Measurements from ENCODE around the gene C7orf57.
"Not testable (repeated sequence)": the region's sequence is repeated elsewhere in the genome, so short reads cannot be mapped to it uniquely, and the experiment has no call there.

Gene C7orf57

GRCh38 chr7:48035301-48035966, at the start of gene C7orf57:
C7orf57 (plus strand) TSS chr7:48035543; CDS start chr7:48036309, 766 bp downstream.
- FAIRE-seq (peak; percentile 54), DNase-seq (ENCODE audit: extremely low spot score, insufficient read length, low read depth) (peak; percentile 79)

- DNase-seq (ENCODE audit: extremely low spot score, insufficient read length, low read depth) (no peak), FAIRE-seq (no peak)
Observed at GRCh38 chr7:47988496-47989386, 46.6 kb upstream of the C7orf57 start.

- not testable (repeated sequence) for FAIRE-seq; DNase-seq (ENCODE audit: extremely low spot score, insufficient read length, low read depth)
Observed at GRCh38 chr7:47989607-47990400, 45.5 kb upstream of the C7orf57 start.

- FAIRE-seq = no peak
- no peak for DNase-seq (ENCODE audit: extremely low spot score, insufficient read length, low read depth)
Observed at GRCh38 chr7:47990592-47990991, 44.8 kb upstream of the C7orf57 start.

- no peak for DNase-seq (ENCODE audit: extremely low spot score, insufficient read length, low read depth)
- no peak for FAIRE-seq
Observed at GRCh38 chr7:47991270-47991669, 44.1 kb upstream of the C7orf57 start.

- DNase-seq (ENCODE audit: extremely low spot score, insufficient read length, low read depth) = peak; percentile 78
- peak; percentile 93 for FAIRE-seq
Observed at GRCh38 chr7:47991741-47992311, 43.5 kb upstream of the C7orf57 start.

GRCh38 chr7:47992446-47992845, 42.9 kb upstream of the C7orf57 start:
- DNase-seq (ENCODE audit: extremely low spot score, insufficient read length, low read depth) = no peak
- FAIRE-seq = no peak

- DNase-seq (ENCODE audit: extremely low spot score, insufficient read length, low read depth) = no peak
- no peak for FAIRE-seq
Observed at GRCh38 chr7:47999413-47999812, 35.9 kb upstream of the C7orf57 start.

- FAIRE-seq; DNase-seq (ENCODE audit: extremely low spot score, insufficient read length, low read depth): not testable (repeated sequence)
Observed at GRCh38 chr7:48000164-48000563, 35.2 kb upstream of the C7orf57 start.

GRCh38 chr7:48004032-48004431, 31.3 kb upstream of the C7orf57 start:
- DNase-seq (ENCODE audit: extremely low spot score, insufficient read length, low read depth) (no peak), FAIRE-seq (no peak)

- peak; percentile 24 for FAIRE-seq
- DNase-seq (ENCODE audit: extremely low spot score, insufficient read length, low read depth) = no peak
Observed at GRCh38 chr7:48004638-48005037, 30.7 kb upstream of the C7orf57 start.

GRCh38 chr7:48006866-48007265, 28.5 kb upstream of the C7orf57 start:
- DNase-seq (ENCODE audit: extremely low spot score, insufficient read length, low read depth) = no peak
- no peak for FAIRE-seq

- FAIRE-seq (no peak), DNase-seq (ENCODE audit: extremely low spot score, insufficient read length, low read depth) (no peak)
Observed at GRCh38 chr7:48009257-48009656, 26.1 kb upstream of the C7orf57 start.

GRCh38 chr7:48009954-48010353, 25.4 kb upstream of the C7orf57 start:
- FAIRE-seq = no peak
- DNase-seq (ENCODE audit: extremely low spot score, insufficient read length, low read depth) = no peak

GRCh38 chr7:48011323-48011722, 24.0 kb upstream of the C7orf57 start:
- no peak for FAIRE-seq
- no peak for DNase-seq (ENCODE audit: extremely low spot score, insufficient read length, low read depth)

GRCh38 chr7:48011951-48012350, 23.4 kb upstream of the C7orf57 start:
- DNase-seq (ENCODE audit: extremely low spot score, insufficient read length, low read depth) (no peak), FAIRE-seq (no peak)

GRCh38 chr7:48016641-48017040, 18.7 kb upstream of the C7orf57 start:
- no peak for DNase-seq (ENCODE audit: extremely low spot score, insufficient read length, low read depth)
- no peak for FAIRE-seq

- FAIRE-seq (no peak), DNase-seq (ENCODE audit: extremely low spot score, insufficient read length, low read depth) (no peak)
Observed at GRCh38 chr7:48017674-48018073, 17.7 kb upstream of the C7orf57 start.

- DNase-seq (ENCODE audit: extremely low spot score, insufficient read length, low read depth) (no peak), FAIRE-seq (no peak)
Observed at GRCh38 chr7:48025624-48026023, 9.7 kb upstream of the C7orf57 start.

GRCh38 chr7:48028938-48029337, 6.4 kb upstream of the C7orf57 start, which contains the start of gene SUN3:
SUN3 (minus strand) TSS chr7:48029107; CDS start chr7:48028938, 169 bp downstream.
- FAIRE-seq = no peak
- no peak for DNase-seq (ENCODE audit: extremely low spot score, insufficient read length, low read depth)
